C4-2B (cell line): ENCODE measurements around the gene PHF13.

Experiments
- H3K27ac ChIP-seq: fragments of 450-650 bp; 2 replicates; pipeline ENCODE4 v1.5.1; 2017
- ZFX ChIP-seq: fragments of 450-650 bp; IDR thresholded peaks from 2 replicates; pipeline ENCODE4 v1.6.1; 2017
- TF ChIP-seq, protein P1 (sequence below): fragments of 450-650 bp; conservative IDR thresholded peaks from 2 replicates; pipeline ENCODE4 v1.5.1; 2017; ENCODE audit warnings: mild to moderate bottlenecking

PHF13 gene

DNA sequence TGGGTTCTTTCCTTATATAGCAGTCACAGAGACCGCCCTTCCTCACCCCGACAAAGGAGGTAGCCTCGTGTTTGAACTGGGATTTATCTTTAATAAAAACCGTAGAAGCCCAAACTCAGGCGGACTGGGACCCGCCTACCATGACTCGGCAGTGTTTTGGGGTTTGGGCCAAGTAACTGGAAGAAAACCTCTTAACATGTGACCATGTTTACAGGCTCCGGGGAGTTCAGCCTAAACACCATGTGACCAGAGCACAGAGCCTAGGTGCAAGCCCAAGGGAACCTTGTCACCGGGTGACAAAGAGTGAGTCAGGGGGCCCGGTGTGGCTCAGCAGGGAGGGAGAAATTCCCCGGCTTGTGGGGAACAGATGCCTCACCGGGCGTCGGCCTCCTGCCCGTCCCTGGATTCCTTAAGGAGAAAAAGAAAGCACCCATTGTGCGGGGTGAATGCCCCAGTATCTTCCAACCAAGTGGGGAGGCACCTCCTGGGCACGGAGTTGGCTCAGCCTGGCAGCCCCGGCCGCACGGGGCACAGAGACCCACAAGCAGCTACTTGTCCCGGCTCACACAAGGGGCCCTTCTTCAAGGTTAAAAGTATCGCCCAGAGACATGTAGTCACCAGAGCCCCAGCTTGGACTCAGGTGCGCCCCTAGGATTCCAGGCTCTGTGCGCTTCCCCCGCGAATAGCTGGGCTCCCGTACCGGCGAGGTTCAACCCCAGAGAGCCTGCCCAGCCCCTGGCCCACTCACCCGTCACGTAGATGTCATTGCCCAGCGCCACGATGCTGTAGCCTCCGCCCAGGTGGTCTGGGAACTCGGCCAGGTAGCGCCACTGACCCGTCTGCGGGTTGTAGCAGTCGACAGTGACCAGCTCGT lies 12.2 kb upstream of the PHF13 start:
- H3K27ac ChIP-seq = peak overlapping the region; percentile 94
- no peak for TF ChIP-seq ZFX
- TF ChIP-seq, protein P1, sequence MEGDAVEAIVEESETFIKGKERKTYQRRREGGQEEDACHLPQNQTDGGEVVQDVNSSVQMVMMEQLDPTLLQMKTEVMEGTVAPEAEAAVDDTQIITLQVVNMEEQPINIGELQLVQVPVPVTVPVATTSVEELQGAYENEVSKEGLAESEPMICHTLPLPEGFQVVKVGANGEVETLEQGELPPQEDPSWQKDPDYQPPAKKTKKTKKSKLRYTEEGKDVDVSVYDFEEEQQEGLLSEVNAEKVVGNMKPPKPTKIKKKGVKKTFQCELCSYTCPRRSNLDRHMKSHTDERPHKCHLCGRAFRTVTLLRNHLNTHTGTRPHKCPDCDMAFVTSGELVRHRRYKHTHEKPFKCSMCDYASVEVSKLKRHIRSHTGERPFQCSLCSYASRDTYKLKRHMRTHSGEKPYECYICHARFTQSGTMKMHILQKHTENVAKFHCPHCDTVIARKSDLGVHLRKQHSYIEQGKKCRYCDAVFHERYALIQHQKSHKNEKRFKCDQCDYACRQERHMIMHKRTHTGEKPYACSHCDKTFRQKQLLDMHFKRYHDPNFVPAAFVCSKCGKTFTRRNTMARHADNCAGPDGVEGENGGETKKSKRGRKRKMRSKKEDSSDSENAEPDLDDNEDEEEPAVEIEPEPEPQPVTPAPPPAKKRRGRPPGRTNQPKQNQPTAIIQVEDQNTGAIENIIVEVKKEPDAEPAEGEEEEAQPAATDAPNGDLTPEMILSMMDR = no peak

DNA sequence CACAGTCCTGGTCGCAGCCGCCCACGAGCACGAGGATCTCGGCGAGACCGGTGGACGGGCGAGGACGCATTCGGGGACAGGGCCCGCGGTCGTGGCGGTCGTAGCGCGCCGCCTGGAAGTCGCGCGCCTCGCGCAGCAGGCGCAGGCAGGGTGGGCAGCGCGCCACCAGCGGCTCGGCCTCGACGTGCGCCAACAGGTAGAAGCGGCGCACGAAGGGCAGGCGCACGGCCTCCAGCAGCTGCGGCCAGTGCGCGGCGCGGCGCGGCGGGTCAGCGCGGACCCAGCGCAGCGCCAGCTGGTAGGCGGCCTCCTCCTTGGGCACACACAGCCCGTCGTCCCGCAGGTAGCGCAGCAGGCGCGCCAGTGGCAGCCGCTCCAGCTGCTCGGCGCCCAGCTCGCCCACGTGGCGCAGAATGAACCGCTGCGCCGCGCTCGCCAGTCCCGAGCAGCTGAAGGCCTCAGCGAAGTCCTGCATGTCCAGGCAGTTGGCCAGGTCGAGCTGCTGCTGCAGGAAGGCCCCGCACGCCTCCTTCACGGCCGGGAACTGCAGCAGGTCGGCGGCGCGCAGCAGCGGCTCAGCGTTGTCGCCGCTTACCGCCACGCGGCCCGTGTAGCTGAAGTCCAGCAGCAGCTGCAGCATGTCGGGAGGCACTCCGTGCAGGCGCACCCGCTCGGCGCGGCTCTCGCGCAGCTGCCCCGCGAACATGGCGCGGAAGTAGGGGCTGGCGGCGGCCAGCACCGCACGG lies 11.4 kb upstream of the PHF13 start:
- peak overlapping the region; percentile 94 for H3K27ac ChIP-seq
- TF ChIP-seq ZFX = peak; percentile 94
- TF ChIP-seq, protein P1 = no peak

DNA sequence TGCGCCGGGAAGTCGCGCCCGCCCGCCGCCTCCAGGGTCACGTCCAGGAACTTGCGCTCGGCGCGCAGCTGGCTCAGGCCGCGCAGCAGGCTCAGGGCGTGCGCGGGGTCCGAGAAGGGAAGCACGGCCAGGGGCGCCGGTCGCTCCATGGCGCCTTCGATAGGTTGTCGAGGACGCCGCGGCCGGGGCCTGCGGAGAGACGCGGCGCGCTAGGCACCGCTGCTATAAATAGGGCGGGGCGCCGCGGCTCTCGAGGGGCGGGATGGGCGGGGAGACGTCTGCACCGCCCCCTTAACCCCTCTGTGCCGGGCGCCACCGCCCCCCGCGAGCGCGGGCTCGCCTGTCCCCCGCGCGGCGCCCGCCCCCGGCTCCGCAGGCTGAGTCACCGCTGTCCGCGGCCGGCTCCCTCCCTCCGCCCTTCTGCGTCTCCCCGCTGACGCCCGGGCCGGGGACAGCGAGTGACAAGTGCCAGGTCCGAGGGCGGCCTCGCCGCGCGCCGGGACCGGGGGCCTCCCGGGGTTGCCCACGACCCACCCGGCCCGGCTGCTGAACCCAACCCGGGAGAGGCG lies 10.8 kb upstream of the PHF13 start, which contains the start of gene KLHL21:
TSS of gene KLHL21 (minus strand) at position 201 of the 569 bp plus-strand sequence. CDS start at position 149, 52 bp downstream.
- no peak for TF ChIP-seq ZFX
- TF ChIP-seq, protein P1 = no peak
- H3K27ac ChIP-seq = peak within 1 kb of the TSS; percentile 94

DNA sequence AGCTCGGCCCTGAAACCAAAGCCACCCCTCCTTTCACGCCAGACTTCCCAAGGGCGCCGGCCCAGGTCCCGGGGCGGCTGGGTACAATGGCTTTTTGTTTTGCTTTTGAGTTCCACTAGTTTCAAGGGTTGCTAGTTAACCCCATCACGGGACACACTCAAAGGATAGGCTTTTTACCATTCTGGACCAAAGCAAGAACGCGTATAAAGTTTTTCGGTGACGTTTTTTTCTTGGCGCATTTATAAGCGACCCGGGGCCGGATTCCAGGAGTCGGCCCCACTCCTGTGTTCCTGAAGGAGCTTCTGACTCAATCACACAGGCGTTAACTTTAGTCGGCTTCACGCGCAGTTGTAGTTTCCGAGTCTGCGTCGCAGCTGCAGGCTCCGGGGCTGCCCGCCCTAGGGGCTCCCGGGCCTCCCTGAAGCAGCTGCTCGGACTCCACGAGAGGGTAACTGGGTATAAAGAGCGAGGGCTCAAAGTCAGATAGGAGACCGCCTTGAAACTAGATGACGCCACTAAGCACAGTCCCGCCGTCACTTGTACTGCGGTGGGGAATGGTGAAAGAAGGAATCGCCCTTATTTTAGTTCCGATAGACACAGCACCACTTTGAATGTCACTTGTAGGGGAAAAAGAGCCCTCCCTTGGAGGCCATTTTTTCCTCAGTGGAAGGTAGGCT lies 10.2 kb upstream of the PHF13 start:
- peak overlapping the region; percentile 94 for H3K27ac ChIP-seq
- TF ChIP-seq, protein P1 = no peak
- TF ChIP-seq ZFX = no peak

DNA sequence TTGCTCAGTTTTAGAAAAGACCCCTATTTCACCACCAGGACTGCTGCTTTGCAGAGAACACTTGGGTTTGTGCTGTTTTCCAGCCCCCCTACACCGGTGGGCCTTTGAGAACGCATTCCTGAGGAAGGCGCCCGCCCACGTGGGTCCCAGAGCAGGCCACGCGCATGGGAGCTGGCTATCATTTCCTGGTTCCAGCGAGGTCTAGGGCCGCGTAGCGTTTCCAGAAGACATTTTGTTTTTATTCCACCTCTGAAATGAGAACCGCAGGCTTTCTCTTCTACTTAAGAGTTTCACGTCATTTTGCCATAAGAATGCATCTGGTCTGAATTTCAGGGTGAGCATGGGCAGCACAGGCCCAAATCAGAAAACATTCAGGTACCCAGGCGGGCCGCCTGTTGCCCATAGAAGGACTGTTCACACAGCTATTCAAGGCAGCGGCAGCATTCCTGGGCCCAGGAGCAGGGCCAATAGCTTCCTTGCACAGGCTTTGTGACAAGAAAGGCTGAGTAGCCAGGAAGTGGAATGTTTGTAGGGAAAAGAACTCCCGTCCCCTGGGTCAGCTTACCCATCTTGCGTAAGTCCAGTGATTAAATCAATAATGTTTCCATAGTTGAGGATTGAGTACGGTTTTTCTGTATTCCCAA lies 9.5 kb upstream of the PHF13 start:
- no peak overlapping the region; the same call in 1 of the 2 replicates for H3K27ac ChIP-seq
- no peak for TF ChIP-seq ZFX
- TF ChIP-seq, protein P1 = no peak

DNA sequence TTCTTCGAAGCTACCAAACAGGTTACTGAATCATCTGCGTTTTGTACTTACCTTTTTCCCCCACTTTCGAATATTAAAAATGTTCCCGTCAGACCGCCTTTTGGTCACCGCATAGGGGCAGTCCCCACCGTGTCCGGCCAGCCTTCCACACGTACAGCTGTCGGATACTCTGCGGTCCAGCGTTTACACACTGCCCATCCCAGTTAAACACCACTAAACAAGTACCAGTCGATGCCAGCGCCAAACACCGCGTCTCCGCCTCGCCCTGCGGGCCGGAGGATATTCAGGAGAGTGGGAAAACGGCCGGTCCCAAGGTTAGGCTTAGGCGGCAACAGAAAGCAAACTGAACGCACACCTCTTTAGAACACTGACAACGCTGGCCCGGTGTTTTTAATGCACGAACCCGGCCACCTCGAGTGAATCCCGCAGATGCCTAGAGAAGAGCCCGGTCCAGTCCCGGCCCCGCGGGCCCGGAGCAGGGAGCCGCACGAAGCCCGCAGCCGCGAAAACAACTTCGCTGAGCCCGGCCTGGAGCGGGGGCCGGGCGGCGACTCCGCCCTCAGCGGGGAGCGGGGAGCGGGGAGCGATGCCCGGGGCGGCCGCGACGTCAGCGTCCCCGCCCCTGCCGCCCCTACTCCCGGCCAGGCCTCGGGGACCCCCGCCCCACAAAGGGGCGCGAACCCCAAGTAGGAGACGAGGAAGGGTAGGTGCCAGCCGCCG lies 730 bp upstream of the PHF13 start:
- H3K27ac ChIP-seq = peak overlapping the region; percentile 87
- peak; percentile 65; the same call in 1 of the 2 replicates for TF ChIP-seq ZFX
- TF ChIP-seq, protein P1 = no peak
